RPMI8226 (cell line): ENCODE data around the gene CLEC4G.
"Not testable (repeated sequence)": the region's sequence is repeated elsewhere in the genome, so short reads cannot be mapped to it uniquely, and the experiment has no call there.

Experiments used
- DNase-seq: peaks from one replicate; pipeline ENCODE4 v3.0.0-alpha.2; 2015

Gene CLEC4G

GRCh38 chr19:7732045-7732444, at the start of gene CLEC4G:
TSS of gene CLEC4G (minus strand) at chr19:7732110. CDS start at chr19:7732102, 8 bp downstream.
- DNase-seq: no peak

- no peak for DNase-seq
Measured at GRCh38 chr19:7781157-7781556, 49.2 kb upstream of the CLEC4G start.

GRCh38 chr19:7779631-7780486, 47.9 kb upstream of the CLEC4G start:
- no peak for DNase-seq

- no peak for DNase-seq
Measured at GRCh38 chr19:7778081-7778480, 46.2 kb upstream of the CLEC4G start.

- no peak for DNase-seq
Measured at GRCh38 chr19:7775761-7776160, 43.9 kb upstream of the CLEC4G start.

GRCh38 chr19:7773841-7774240, 41.9 kb upstream of the CLEC4G start:
- DNase-seq: no peak

GRCh38 chr19:7772752-7773291, 40.9 kb upstream of the CLEC4G start:
- DNase-seq: peak; percentile 96

- DNase-seq: no peak
Measured at GRCh38 chr19:7771072-7771471, 39.2 kb upstream of the CLEC4G start.

GRCh38 chr19:7769171-7769570, 37.3 kb upstream of the CLEC4G start:
- DNase-seq: no peak

GRCh38 chr19:7767487-7767886, 35.6 kb upstream of the CLEC4G start:
- no peak for DNase-seq

- DNase-seq: no peak
Measured at GRCh38 chr19:7766535-7766934, 34.6 kb upstream of the CLEC4G start.

- DNase-seq: not testable (repeated sequence)
Measured at GRCh38 chr19:7765043-7765442, 33.1 kb upstream of the CLEC4G start.

- DNase-seq: not testable (repeated sequence)
Measured at GRCh38 chr19:7764157-7764556, 32.2 kb upstream of the CLEC4G start.

- DNase-seq: no peak
Measured at GRCh38 chr19:7763696-7764095, 31.8 kb upstream of the CLEC4G start.

- no peak for DNase-seq
Measured at GRCh38 chr19:7762719-7763293, 30.9 kb upstream of the CLEC4G start, which contains the start of gene CLEC4M. TSS of gene CLEC4M (plus strand) at chr19:7763243. CDS start at chr19:7763267, 24 bp downstream.

- no peak for DNase-seq
Measured at GRCh38 chr19:7759156-7759555, 27.2 kb upstream of the CLEC4G start.

GRCh38 chr19:7757358-7757757, 25.4 kb upstream of the CLEC4G start:
- DNase-seq: no peak

GRCh38 chr19:7756258-7756657, 24.3 kb upstream of the CLEC4G start:
- no peak for DNase-seq

GRCh38 chr19:7751157-7751783, 19.4 kb upstream of the CLEC4G start:
- no peak for DNase-seq

- peak; percentile 75 for DNase-seq
Measured at GRCh38 chr19:7748756-7749155, 16.8 kb upstream of the CLEC4G start.

- DNase-seq: no peak
Measured at GRCh38 chr19:7748171-7748570, 16.3 kb upstream of the CLEC4G start.

- DNase-seq: no peak
Measured at GRCh38 chr19:7746903-7747884, 15.3 kb upstream of the CLEC4G start, which contains the start of gene CD209. TSS of gene CD209 (minus strand) at chr19:7747534. CDS start at chr19:7747511, 23 bp downstream.
